ENCODE measurements around the gene KAZN.

DNA sequence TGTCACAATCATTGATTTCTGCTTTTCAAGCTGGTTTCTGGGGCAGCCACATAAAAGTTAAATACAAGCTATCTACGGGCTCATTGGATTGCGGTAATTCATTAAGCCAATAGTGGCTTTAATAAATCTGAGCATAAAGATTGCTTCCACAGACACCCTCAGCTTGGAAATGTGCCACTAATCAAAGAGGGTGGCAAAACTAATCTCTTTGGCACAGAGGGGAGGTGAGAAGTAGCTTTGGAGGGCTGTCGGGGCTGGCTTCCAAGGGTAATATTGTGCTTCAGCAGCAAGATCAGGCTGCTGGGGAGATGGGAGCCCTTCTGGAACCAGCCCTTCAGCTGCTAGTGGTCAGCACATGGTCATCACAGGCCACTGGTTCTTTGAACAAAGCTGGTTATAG is 21.2 kb upstream of the KAZN start:
- TF ChIP-seq, protein P1, sequence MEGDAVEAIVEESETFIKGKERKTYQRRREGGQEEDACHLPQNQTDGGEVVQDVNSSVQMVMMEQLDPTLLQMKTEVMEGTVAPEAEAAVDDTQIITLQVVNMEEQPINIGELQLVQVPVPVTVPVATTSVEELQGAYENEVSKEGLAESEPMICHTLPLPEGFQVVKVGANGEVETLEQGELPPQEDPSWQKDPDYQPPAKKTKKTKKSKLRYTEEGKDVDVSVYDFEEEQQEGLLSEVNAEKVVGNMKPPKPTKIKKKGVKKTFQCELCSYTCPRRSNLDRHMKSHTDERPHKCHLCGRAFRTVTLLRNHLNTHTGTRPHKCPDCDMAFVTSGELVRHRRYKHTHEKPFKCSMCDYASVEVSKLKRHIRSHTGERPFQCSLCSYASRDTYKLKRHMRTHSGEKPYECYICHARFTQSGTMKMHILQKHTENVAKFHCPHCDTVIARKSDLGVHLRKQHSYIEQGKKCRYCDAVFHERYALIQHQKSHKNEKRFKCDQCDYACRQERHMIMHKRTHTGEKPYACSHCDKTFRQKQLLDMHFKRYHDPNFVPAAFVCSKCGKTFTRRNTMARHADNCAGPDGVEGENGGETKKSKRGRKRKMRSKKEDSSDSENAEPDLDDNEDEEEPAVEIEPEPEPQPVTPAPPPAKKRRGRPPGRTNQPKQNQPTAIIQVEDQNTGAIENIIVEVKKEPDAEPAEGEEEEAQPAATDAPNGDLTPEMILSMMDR (IDR thresholded peaks at IDR 0.05): no peak
- TF ChIP-seq POLR2A (IDR thresholded peaks at IDR 0.05) (no peak), EP300 (IDR thresholded peaks at IDR 0.05) (no peak)
